CD4-positive, alpha-beta T cell (primary cell): Measurements from ENCODE around the gene RAB33B. TPM values are rescaled to one million over a fixed set of nuclear protein-coding genes. Genes with fewer than 3 reads are reported as not detected.
"Not testable (repeated sequence)": the region's sequence is repeated elsewhere in the genome, so short reads cannot be mapped to it uniquely, and the experiment has no call there.

Experiments
- ATAC-seq: fragments of 200-7000 bp; cut with Tn5 transposase; one replicate; pipeline ENCODE4 v1.10.0; 2022; ENCODE audit warnings: mild to moderate bottlenecking; ENCODE audit not compliant: poor library complexity
- CTCF ChIA-PET: fragments of 350-600 bp; sonication (Branson Sonifier 250); formaldehyde crosslinking; loops from one replicate; lab custom pipeline; 2021; ENCODE audit warnings: antibody characterized with exemption, inconsistent platforms; lab: Charles Lee
- POLR2A ChIA-PET: fragments of 350-600 bp; sonication (Branson Sonifier 250); formaldehyde crosslinking; loops from one replicate; lab custom pipeline; 2021; ENCODE audit warnings: antibody characterized with exemption, inconsistent platforms; lab: Charles Lee
- DNase-seq, 14 experiments: peaks; one replicate each; pipeline ENCODE4 v3.0.0-alpha.2; 2013 to 2020; ENCODE audit warnings: mixed read lengths in 2 of 14
- H3K27ac ChIP-seq, 2 donors: one replicate each; pipeline versions ENCODE4 v1.5.1 to v1.7.0; 2013; ENCODE audit warnings: low read length in 2 of 2, low read depth in 1 of 2, mild to moderate bottlenecking in 1 of 2
- H3K27me3 ChIP-seq, 2 experiments: 1 replicate in 1 of 2; 2 replicates in 1 of 2; pipeline versions ENCODE4 v1.6.1 to v1.7.0; 2013; ENCODE audit warnings: low read length in 2 of 2, control low read depth in 1 of 2, mild to moderate bottlenecking in 1 of 2, moderate library complexity in 1 of 2; ENCODE audit not compliant: insufficient read depth in 2 of 2, control insufficient read depth in 1 of 2
- H3K36me3 ChIP-seq: one replicate; pipeline ENCODE4 v1.6.1; 2013; ENCODE audit warnings: low read length, control low read depth; ENCODE audit not compliant: insufficient read depth
- H3K4me1 ChIP-seq: one replicate; pipeline ENCODE4 v1.6.1; 2013; ENCODE audit warnings: low read length, control low read depth; ENCODE audit not compliant: insufficient read depth
- H3K4me3 ChIP-seq: one replicate; pipeline ENCODE4 v1.5.1; 2013; ENCODE audit warnings: mild to moderate bottlenecking, low read length, moderate library complexity
- H3K9me3 ChIP-seq, 2 experiments: 1 replicate in 1 of 2; 2 replicates in 1 of 2; pipeline versions ENCODE4 v1.6.1 to v1.7.0; 2013; ENCODE audit warnings: low read length in 2 of 2, mild to moderate bottlenecking in 2 of 2, control low read depth in 1 of 2, moderate library complexity in 1 of 2; ENCODE audit not compliant: control insufficient read depth in 1 of 2, insufficient read depth in 1 of 2
- H3K27ac Mint-ChIP-seq: one replicate; pipeline ENCODE4 v1.8.0; 2020; ENCODE audit warnings: mixed read lengths
- H3K27me3 Mint-ChIP-seq: one replicate; pipeline ENCODE4 v1.8.0; 2021; ENCODE audit warnings: mixed read lengths
- H3K36me3 Mint-ChIP-seq: one replicate; pipeline ENCODE4 v1.8.0; 2021; ENCODE audit warnings: low read depth, mixed read lengths
- H3K4me1 Mint-ChIP-seq: one replicate; pipeline ENCODE4 v1.8.0; 2021; ENCODE audit warnings: low read depth, mixed read lengths
- H3K4me3 Mint-ChIP-seq: one replicate; pipeline ENCODE4 v1.8.0; 2020; ENCODE audit warnings: mild to moderate bottlenecking, mixed read lengths
- H3K9me3 Mint-ChIP-seq: one replicate; pipeline ENCODE4 v1.8.0; 2020; ENCODE audit warnings: mixed read lengths
- CTCF ChIP-seq: fragments of 200-600 bp; IDR thresholded peaks from one replicate; pipeline ENCODE4 v1.8.0; 2022; ENCODE audit warnings: antibody characterized with exemption, mild to moderate bottlenecking
- intact Hi-C, 2 experiments: fragments of 100-400 bp; cut with DNase I in 1 of 2; cut with micrococcal nuclease in 1 of 2; formaldehyde crosslinking; loops; one replicate each; pipeline versions ENCODE4 v1.15.1 to v1.9.0; 2023 to 2025; cut with DNase I, micrococcal nuclease
- total RNA-seq, 174 experiments: library from RNA in 2 of 174; stranded (reverse) in 2 of 174; gene quantifications; one replicate each; pipeline ENCODE4 v1.2.3 and lab custom pipeline; 2021 to 2026

RAB33B gene
- total RNA-seq, 2 experiments from 2014 or later, result 23.3 to 23.6 TPM

GRCh38 chr4:139465922-139466321, 12.0 kb downstream of the RAB33B start:
- POLR2A ChIA-PET, result no interaction called here
- H3K27me3 ChIP-seq, result no peaks in the 10 kb centered on the region
- ATAC-seq, result no peak
- Mint-ChIP-seq H3K9me3 (peaks cover 5% of the 10 kb centered on the region), H3K4me1 (peaks cover 26% of the 10 kb centered on the region), H3K36me3 (peaks cover 64% of the 10 kb centered on the region), H3K27ac (no peak overlapping the region), H3K27me3 (no peaks in the 10 kb centered on the region), H3K4me3 (no peak overlapping the region)
- CTCF ChIA-PET, result interaction anchor here (1.0 kb wide), 1 partner anchor 10 kb away, joined by 3 read pairs; no protein-coding TSS in a partner anchor
- no peak overlapping the region for H3K4me3 ChIP-seq
- H3K36me3 ChIP-seq, result peaks cover 12% of the 10 kb centered on the region
- H3K9me3 ChIP-seq, result peaks cover 0 to 8% of the 10 kb centered on the region in 2 experiments
- no peak overlapping the region for H3K27ac ChIP-seq
- no peak for DNase-seq
- peaks cover 9% of the 10 kb centered on the region for H3K4me1 ChIP-seq
- TF ChIP-seq CTCF, result no peak
- intact Hi-C loops, result no loop called here

DNA sequence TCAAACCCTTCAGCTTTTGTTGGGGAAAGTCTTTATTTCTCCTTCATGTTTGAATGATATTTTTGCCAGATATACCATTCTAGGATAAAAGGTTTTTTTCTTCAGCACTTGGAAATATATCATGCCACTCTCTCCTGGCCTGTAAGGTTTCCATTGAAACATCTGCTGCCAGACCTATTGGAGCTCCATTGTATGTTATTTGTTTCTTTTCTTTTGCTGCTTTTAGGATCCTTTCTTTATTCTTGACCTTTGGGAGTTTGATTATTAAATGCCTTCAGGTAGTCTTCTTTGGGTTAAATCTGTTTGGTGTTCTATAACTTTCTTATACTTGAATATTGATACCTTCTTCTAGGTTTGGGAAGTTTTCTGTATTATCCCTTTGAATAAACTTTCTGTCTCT, 14.8 kb downstream of the RAB33B start:
- H3K4me1 Mint-ChIP-seq, result peaks cover 24% of the 10 kb centered on the region
- H3K9me3 Mint-ChIP-seq, H3K27ac ChIP-seq, H3K4me3 ChIP-seq, intact Hi-C loops, H3K4me3 Mint-ChIP-seq, ATAC-seq, POLR2A ChIA-PET, H3K27ac Mint-ChIP-seq, DNase-seq, H3K27me3 ChIP-seq, H3K27me3 Mint-ChIP-seq: not testable (repeated sequence)
- peaks cover 71% of the 10 kb centered on the region for H3K36me3 Mint-ChIP-seq
- CTCF ChIA-PET, result interaction anchor here (0.9 kb wide), 1 partner anchor 16 kb away, joined by 3 read pairs; no protein-coding TSS in a partner anchor
- Histone ChIP-seq H3K4me1 (peaks cover 10% of the 10 kb centered on the region), H3K9me3 (peaks cover 0 to 14% of the 10 kb centered on the region in 2 experiments), H3K36me3 (peaks cover 15% of the 10 kb centered on the region)

GRCh38 chr4:139469216-139469615, 15.3 kb downstream of the RAB33B start:
- Histone ChIP-seq H3K27ac (no peak overlapping the region), H3K9me3 (peaks cover 0 to 14% of the 10 kb centered on the region in 2 experiments), H3K4me3 (no peak overlapping the region), H3K36me3 (peaks cover 18% of the 10 kb centered on the region), H3K27me3 (no peaks in the 10 kb centered on the region), H3K4me1 (peaks cover 8% of the 10 kb centered on the region)
- Mint-ChIP-seq H3K4me1 (peaks cover 23% of the 10 kb centered on the region), H3K36me3 (peaks cover 70% of the 10 kb centered on the region), H3K27me3 (no peaks in the 10 kb centered on the region), H3K27ac (no peak overlapping the region), H3K9me3 (peaks cover 5% of the 10 kb centered on the region), H3K4me3 (no peak overlapping the region)
- DNase-seq (no peak), ATAC-seq (no peak)
- ChIA-PET CTCF (interaction anchor here (0.9 kb wide), 1 partner anchor 16 kb away, joined by 3 read pairs; no protein-coding TSS in a partner anchor), POLR2A (no interaction called here)
- intact Hi-C loops, result no loop called here
- TF ChIP-seq CTCF, result no peak

GRCh38 chr4:139469869-139470268, 15.9 kb downstream of the RAB33B start:
- ChIA-PET POLR2A (no interaction called here), CTCF (no interaction called here)
- H3K4me3 Mint-ChIP-seq, result no peak overlapping the region
- peaks cover 69% of the 10 kb centered on the region for H3K36me3 Mint-ChIP-seq
- H3K27ac Mint-ChIP-seq, result no peak overlapping the region
- H3K4me1 Mint-ChIP-seq, result peaks cover 23% of the 10 kb centered on the region
- no peak for ATAC-seq
- no peak for TF ChIP-seq CTCF
- no peaks in the 10 kb centered on the region for H3K27me3 ChIP-seq
- intact Hi-C loops, result no loop called here
- H3K27me3 Mint-ChIP-seq, result no peaks in the 10 kb centered on the region
- no peak overlapping the region for H3K4me3 ChIP-seq
- H3K9me3 ChIP-seq, result peaks cover 0 to 14% of the 10 kb centered on the region in 2 experiments
- DNase-seq, result no peak
- H3K9me3 Mint-ChIP-seq, result peaks cover 5% of the 10 kb centered on the region
- H3K4me1 ChIP-seq, result peaks cover 8% of the 10 kb centered on the region
- H3K36me3 ChIP-seq, result peaks cover 20% of the 10 kb centered on the region
- H3K27ac ChIP-seq, result no peak overlapping the region
